ENCODE measurements around the gene MPO. TPM values are rescaled to one million over a fixed set of nuclear protein-coding genes. Genes with fewer than 3 reads are reported as not detected.

Gene MPO
- total RNA-seq, 1 experiment from 2014 or later = not detected

DNA sequence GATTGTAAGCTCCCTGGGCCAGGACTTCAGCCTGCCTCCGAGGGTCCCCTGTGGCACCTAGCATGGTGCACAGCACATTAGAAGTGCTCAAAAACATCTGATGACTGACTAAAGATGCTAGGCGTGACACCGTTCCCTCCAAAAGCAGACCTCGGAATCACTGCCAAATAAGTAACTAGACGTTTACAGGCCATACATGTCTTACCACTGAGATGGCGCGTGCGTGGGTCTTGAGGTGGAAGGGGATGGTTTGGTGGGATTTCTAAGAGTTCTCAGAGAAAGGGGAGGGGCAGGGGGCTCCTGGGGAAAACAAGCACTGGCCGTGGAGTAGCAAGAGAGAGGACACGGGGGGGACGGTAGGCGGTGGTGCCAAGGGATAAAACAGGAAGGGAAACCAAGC is 12.4 kb downstream of the MPO start (continued):
- no peak for TF ChIP-seq SIN3A (IDR thresholded peaks at IDR 0.05; ENCODE audit: low read depth)
- TF ChIP-seq YY1 (IDR thresholded peaks at IDR 0.05; ENCODE audit: extremely low read depth, insufficient replicate concordance, low read depth, low read length) = no peak
- no peak for TF ChIP-seq ZFX (IDR thresholded peaks at IDR 0.05)
- no peak for TF ChIP-seq SRF (IDR thresholded peaks at IDR 0.05; ENCODE audit: low read depth)
- TF ChIP-seq EZH2phosphoT487 (IDR thresholded peaks at IDR 0.05; ENCODE audit: borderline replicate concordance) = no peak

DNA sequence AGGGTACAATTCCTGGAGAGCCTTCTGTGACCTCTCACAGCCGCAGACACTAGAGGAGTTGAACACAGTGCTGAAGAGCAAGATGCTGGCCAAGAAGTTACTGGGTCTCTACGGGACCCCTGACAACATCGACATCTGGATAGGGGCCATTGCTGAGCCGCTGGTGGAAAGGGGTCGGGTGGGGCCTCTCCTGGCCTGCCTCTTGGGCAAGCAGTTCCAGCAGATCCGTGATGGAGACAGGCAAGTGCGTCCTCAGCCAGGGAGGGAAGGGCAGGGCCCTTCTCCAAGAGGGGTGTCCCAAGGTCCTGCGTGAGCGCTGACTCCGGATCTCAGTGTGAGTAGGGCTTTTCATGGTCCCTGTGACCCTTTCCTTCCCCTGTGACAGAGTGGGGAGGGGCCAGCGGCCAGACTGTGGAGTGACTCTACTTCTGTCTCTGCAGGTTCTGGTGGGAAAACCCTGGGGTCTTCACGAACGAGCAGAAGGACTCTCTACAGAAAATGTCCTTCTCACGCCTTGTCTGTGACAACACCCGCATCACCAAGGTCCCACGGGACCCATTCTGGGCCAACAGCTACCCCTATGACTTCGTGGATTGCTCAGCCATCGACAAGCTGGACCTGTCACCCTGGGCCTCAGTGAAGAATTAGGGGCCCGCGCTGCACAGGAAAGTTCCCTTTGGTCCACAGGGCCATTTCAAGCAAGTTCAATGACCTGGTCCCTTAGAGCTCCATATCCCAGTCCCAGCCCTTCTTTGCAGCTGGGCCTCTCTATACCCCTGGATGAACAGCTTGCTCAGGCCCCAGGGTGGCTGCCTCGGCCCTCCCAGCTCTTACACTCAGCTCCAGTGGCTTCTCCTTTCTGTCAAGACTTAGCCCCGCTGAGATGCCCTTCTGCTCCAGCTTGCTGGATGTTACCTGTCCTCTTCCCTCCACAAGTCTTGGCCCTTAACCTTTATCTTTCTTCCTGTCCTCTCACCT is 13.1 kb downstream of the MPO start:
- ChIA-PET RAD21 (ENCODE audit: low non-redundant PET in 1 of 2, low total read pairs in 2 of 2, uncharacterized antibody in 2 of 2, unreplicated experiment in 2 of 2) (no interaction called here), POLR2A (no interaction called here)
- no peak for ATAC-seq

More for the DNA sequence above, 13.1 kb downstream of the MPO start:
- Histone ChIP-seq H3K36me3 (ENCODE audit: control insufficient read depth in 1 of 2, insufficient read depth in 2 of 2, low read length in 2 of 2) (no peaks in the 10 kb centered on the region), H3K27ac (ENCODE audit: low read depth, low read length) (no peak overlapping the region), H3K27me3 (ENCODE audit: insufficient read depth, low read length) (peaks cover 28% of the 10 kb centered on the region), H3K4me1 (ENCODE audit: control insufficient read depth in 1 of 2, insufficient read depth in 2 of 2, low read length in 2 of 2) (0 out of 4 replicates have a peak, but pooled peaks cover 0 to 4% of the 10 kb centered on the region in 2 experiments), H3K9me2 (ENCODE audit: insufficient read depth) (no peaks in the 10 kb centered on the region), H3K9me3 (ENCODE audit: control insufficient read depth in 1 of 2, insufficient read depth in 1 of 2, low read depth in 1 of 2, low read length in 2 of 2) (no peaks in the 10 kb centered on the region), H2AFZ (ENCODE audit: low read depth, low read length, poor library complexity, severe bottlenecking) (no peak overlapping the region), H3K4me3 (replicated peaks in 1 of 2; ENCODE audit: low read depth in 1 of 2, low read length in 2 of 2) (no peak overlapping the region), H3K79me2 (ENCODE audit: insufficient read depth, low read length) (no peaks in the 10 kb centered on the region), H3K4me2 (ENCODE audit: low read length) (no peak overlapping the region), H3K9ac (ENCODE audit: low read length) (no peak overlapping the region), H4K20me1 (ENCODE audit: insufficient read depth) (no peaks in the 10 kb centered on the region)
- CTCF ChIA-PET = no interaction called here
- no TSS peak for BruUV-seq (replicated peaks)
- DNase-seq (ENCODE audit: low read depth, low spot score) = no peak
- intact Hi-C loops (cut with micrococcal nuclease) = no loop called here
- TF ChIP-seq CBX3 (IDR thresholded peaks at IDR 0.05; ENCODE audit: low read depth) (no peak), CEBPB (IDR thresholded peaks at IDR 0.05; ENCODE audit: low read depth) (no peak), FOSL1 (IDR thresholded peaks at IDR 0.05; ENCODE audit: low read depth) (no peak), CTCF (IDR thresholded peaks at IDR 0.05 in 2 of 3, conservative IDR thresholded peaks at IDR 0.05 in 1 of 3; ENCODE audit: borderline replicate concordance in 1 of 3, insufficient read depth in 1 of 3, low read depth in 2 of 3, low read length in 2 of 3) (no peak), MAX (IDR thresholded peaks at IDR 0.05) (no peak), ZBTB33 (IDR thresholded peaks at IDR 0.05; ENCODE audit: extremely low read depth, insufficient replicate concordance, low read length) (no peak), ELF1 (IDR thresholded peaks at IDR 0.05; ENCODE audit: borderline replicate concordance, low read depth) (no peak), SRF (IDR thresholded peaks at IDR 0.05; ENCODE audit: low read depth) (no peak)
